ENCODE results near the gene BARD1.
"Not testable (repeated sequence)": the region's sequence is repeated elsewhere in the genome, so short reads cannot be mapped to it uniquely, and the experiment has no call there.

Gene BARD1

GRCh38 chr2:214808981-214809750 lies at the start of gene BARD1:
BARD1 (minus strand) TSS chr2:214809683; CDS start chr2:214809569, 114 bp downstream.
- peak; percentile 73 for DNase-seq (ENCODE audit: low spot score)

GRCh38 chr2:214856137-214856536 lies 46.7 kb upstream of the BARD1 start:
- DNase-seq (ENCODE audit: low spot score), result no peak

GRCh38 chr2:214853906-214854305 lies 44.4 kb upstream of the BARD1 start:
- no peak for DNase-seq (ENCODE audit: low spot score)

DNA sequence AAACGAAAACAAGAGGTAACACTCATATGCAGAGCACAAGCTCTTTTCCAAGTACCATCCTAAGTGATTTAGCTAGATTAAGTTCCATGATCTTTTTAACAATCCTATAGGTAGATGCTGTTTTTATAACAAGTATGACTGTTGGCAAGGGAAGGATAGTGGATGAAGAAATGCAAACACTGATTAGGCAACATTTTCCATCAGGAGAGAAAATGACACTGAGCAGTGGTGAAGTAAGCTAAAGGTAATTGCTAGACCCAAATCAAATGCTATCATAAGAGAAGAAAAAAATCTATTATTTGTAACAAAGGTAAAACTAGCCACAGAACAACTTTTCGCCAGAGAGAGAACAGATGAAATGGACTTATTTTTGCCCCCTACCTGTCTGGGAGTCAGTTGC lies 34.3 kb upstream of the BARD1 start:
- no peak for DNase-seq (ENCODE audit: low spot score)

DNA sequence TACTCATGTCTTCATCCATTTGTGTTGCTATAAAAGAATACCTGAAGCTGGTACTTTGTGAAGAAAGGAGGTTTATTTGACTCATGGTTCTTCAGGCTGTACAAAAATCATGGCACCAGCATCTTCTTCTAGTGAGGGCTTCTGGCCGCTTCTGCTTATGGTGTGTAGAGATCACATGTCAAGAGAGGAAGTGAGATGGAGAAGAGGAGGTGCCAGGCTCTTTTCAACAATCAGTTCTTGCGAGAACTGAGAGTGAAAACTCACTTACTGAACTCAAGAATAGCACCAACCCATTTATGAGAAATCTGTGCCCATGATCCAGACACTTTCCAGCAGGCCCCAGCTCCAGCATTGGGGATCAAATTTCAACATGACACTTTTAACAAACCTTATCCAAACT lies 30.0 kb upstream of the BARD1 start:
- no peak for DNase-seq (ENCODE audit: low spot score)

- no peak for DNase-seq (ENCODE audit: low spot score)
Observed at GRCh38 chr2:214837466-214837865, 28.0 kb upstream of the BARD1 start.

GRCh38 chr2:214836568-214836967 lies 27.1 kb upstream of the BARD1 start:
- no peak for DNase-seq (ENCODE audit: low spot score)

DNA sequence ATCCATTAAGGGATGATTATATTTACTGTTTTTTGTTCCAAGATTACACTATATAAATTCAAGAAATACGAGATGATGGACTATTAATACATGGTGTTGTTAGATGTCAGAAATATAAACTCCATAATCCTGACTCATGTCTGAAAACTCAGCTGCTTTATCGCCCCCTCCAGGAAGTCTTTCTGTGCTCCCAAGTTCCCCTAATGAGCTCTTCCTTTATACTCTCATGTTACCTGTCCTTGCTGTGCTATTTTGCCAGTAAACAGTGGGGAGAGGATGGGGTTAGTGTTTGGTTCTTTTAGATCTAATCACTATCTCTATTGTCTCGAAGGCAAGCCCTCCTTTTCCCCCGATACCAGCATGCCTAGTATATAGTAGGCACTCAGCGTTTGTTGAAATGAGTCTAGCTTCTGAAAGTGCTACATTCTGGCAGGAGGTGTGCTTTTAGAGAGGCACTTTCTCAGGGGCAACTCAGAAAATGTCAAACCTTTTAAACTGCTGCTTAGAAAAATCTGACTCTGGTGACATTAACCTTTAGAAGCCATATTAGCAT lies 21.4 kb upstream of the BARD1 start:
- DNase-seq (ENCODE audit: low spot score), result peak; percentile 14

DNA sequence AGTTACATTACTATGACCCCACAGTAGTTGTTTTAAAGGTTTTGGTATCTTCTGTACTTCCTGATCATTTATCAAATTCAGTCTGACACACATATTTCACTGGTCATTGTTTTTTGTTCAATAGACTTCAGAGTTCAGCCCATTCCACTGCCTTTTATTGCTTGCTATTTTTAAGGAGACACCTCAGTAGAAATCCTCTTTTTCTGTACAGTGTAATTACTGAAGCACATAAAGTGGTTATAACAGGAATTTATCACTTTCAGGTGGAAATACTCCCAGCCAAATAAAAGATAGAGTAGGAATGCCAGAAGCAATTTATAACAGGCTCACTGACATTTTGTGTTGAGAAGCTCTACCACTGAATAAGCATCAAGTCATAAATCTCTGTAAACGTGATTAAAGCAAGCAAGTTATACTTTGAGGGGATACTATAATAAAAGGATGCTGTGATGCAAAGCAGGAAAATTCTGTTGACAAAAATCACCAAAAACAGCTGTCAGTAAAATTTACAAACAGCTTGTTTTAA lies 6.6 kb upstream of the BARD1 start:
- no peak for DNase-seq (ENCODE audit: low spot score)

DNA sequence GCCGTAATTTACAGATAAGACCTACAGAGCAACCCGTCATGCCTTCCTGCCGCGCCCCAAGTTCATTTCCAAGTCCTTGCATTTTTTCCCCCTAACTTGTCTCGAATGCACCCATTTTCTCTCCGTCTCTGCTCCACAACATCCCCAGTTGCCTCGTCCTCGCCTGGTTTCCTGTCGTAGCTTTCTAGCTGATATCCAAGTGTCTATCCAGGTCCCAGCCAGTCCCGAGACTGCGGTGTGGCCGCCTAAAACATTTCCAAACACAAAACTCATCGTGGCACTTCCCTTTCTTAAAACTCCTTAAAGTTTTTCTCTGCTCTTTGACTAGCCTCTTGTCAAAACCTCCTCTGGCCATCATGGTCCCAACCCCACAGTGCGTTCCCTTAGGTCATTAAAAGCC lies 1.2 kb upstream of the BARD1 start:
- DNase-seq (ENCODE audit: low spot score), result no peak

DNA sequence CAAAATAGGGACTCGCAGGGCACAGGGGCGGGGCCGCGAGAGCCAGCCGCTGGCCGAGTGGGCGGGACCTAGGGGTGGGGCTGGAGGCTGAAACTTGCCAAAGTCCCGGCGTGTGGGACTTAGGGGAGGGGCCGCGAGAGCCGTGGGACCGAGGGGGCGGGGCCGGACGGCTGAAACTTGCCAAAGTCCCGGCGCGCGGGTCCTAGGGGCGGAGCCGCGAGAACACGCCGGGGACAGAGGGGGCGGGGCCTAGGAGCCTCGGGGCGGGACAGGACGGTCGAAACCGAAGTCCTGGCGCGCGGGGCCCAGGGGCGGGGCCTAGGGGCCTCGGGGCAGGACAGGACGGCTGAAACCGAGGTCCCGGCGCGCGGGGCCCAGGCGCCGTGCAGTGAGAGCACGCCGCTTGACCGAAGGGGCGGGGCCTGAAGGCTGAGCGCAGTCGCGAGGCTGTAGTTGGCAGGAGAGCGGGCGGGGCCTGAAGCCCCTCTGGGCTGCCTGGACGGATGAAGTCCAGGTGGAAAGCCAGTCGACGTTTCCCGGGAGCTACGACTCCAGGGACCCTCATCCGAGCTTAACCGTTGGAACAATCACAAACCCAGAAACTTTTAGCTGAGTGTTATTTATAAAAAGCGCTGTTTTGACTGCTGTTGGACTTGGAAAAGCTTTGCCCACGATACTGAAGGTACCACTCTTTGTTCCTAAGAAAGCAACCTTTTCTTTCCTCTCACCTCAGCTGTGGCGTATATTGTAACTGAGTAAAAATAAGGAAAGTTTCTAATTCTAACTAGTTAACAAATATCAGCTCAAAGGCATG lies 475 bp upstream of the BARD1 start:
- DNase-seq (ENCODE audit: low spot score), result peak; percentile 93

- DNase-seq (ENCODE audit: low spot score), result peak; percentile 26
Observed at GRCh38 chr2:214807653-214808052, 1.8 kb downstream of the BARD1 start.

DNA sequence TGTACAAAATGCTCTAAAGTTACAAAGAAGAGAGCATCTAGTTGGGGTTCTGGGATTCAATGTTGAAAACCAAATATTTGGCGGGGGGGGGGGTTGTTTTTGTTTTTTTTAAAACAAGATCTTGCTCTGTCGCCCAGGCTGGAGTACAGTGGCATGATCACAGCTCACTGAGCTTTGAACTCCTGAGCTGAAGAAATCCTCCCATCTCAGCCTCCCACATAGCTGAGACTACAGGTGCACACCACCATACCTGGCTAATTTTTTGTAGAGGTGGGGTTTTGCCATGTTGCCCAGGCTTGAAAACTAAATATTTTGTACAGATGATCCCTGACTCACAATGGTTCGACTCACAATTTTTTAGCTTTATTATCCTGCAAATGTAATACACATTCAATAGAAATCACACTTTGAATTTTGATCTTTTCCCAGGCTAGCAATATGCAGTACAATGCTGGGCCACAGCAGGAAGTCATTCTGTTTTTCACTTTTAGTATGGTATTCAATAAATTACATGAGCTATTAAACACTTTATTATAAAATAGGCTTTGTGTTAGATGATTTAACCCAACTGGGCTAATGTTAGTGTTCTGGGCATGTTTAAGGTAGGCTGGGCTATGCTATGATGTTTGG lies 7.6 kb downstream of the BARD1 start:
- no peak for DNase-seq (ENCODE audit: low spot score)

DNA sequence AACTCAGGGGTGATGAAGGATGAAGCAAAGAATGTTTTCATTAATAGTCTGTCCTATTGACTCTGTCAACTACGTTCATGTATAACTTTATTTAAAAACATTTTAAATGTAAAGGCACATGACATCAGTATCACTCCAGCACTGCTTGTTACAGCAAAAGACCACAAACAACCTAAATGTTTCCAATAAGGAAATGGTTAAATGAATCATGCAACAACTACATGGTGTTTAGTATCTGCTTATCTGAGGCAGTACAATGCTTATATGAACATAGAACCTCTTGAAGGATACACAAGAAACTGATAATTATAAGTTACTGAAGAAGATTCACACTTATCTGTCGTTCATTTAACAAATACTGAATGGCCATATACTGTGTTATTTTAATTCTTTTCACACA lies 8.4 kb downstream of the BARD1 start:
- no peak for DNase-seq (ENCODE audit: low spot score)

DNA sequence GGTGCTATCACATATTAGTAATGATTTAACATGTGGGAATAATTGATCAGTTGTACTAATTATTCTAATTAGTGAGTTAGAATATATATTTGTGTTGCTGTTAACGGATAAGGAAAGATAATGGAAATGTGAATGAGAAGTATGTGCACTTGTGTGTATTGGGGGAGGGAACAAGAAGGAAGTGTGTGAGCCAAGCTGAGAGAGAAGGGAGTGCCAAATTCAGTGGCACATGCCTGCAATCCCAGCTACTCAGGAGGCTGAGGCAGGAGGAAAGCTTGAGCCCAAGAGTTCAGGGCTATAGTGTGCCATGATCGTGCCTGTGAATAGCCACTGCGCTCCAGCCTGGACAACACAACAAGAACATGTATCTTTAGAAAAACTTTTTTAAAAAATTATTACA lies 9.3 kb downstream of the BARD1 start:
- DNase-seq (ENCODE audit: low spot score), result no peak

GRCh38 chr2:214796911-214797310 lies 12.6 kb downstream of the BARD1 start:
- no peak for DNase-seq (ENCODE audit: low spot score)

- not testable (repeated sequence) for DNase-seq (ENCODE audit: low spot score)
Observed at GRCh38 chr2:214783181-214783580, 26.3 kb downstream of the BARD1 start.

- DNase-seq (ENCODE audit: low spot score), result no peak
Observed at GRCh38 chr2:214782671-214783070, 26.8 kb downstream of the BARD1 start.

DNA sequence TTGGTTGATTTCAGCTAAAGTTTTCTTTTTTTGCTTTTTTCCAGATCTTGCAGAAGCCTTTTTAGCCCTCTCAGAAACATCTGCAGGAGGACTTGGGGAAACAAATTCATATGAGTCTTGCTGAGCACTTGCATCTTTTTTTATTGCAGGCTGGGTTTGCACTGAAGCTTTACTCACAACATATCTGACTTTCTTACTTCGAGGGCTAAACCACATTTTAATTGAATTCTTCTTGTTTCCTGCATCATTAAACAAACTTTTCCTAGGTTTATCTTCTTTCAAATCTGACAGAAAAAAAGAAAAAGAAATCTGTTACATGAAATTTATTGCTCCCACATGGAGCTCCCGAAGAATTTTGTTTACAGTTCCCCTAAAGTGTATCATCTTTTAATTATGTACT lies 28.3 kb downstream of the BARD1 start:
- no peak for DNase-seq (ENCODE audit: low spot score)

GRCh38 chr2:214775971-214776370 lies 33.5 kb downstream of the BARD1 start:
- no peak for DNase-seq (ENCODE audit: low spot score)

GRCh38 chr2:214774108-214774507 lies 35.4 kb downstream of the BARD1 start:
- no peak for DNase-seq (ENCODE audit: low spot score)

GRCh38 chr2:214772443-214773015 lies 37.0 kb downstream of the BARD1 start:
- no peak for DNase-seq (ENCODE audit: low spot score)

Measured in SW480 (cell line).